OCI-LY1 (cell line): ENCODE data around the gene ADGRL1.

ENCODE experiments used
- H2AFZ ChIP-seq: fragments of 200-600 bp; sonication (generic), shearing (Covaris generic); 2 replicates; pipeline ENCODE4 v1.6.0; 2014; ENCODE audit warnings: antibody characterized with exemption, mild to moderate bottlenecking, low read length
- H3F3A ChIP-seq: fragments of 200-600 bp; sonication (generic), shearing (Covaris generic); 2 replicates; pipeline ENCODE4 v1.6.0; 2014; ENCODE audit warnings: mild to moderate bottlenecking, antibody characterized with exemption, low read length, moderate library complexity; ENCODE audit not compliant: insufficient read depth
- H3K27ac ChIP-seq: fragments of 200-600 bp; sonication (generic); 2 replicates; pipeline ENCODE4 v1.5.1; 2014; ENCODE audit warnings: low read length, mixed run types, mild to moderate bottlenecking, low read depth; ENCODE audit not compliant: poor library complexity, severe bottlenecking
- H3K27me3 ChIP-seq: fragments of 200-600 bp; sonication (generic); 2 replicates; pipeline ENCODE4 v1.6.0; 2014; ENCODE audit warnings: antibody characterized with exemption, mild to moderate bottlenecking, low read length, moderate library complexity; ENCODE audit not compliant: insufficient read depth
- H3K36me3 ChIP-seq: fragments of 200-600 bp; sonication (generic); 2 replicates; pipeline ENCODE4 v1.6.1; 2014; ENCODE audit warnings: mild to moderate bottlenecking, antibody characterized with exemption, low read length, moderate library complexity, mixed read lengths; ENCODE audit not compliant: insufficient read depth
- H3K4me1 ChIP-seq: fragments of 200-600 bp; sonication (generic); 2 replicates; pipeline ENCODE4 v1.5.1; 2014; ENCODE audit warnings: mild to moderate bottlenecking, low read length, moderate library complexity; ENCODE audit not compliant: insufficient read depth, severe bottlenecking
- H3K4me2 ChIP-seq: fragments of 200-600 bp; sonication (generic), shearing (Covaris generic); 2 replicates; pipeline ENCODE4 v1.6.1; 2014; ENCODE audit warnings: low read length
- H3K4me3 ChIP-seq: fragments of 200-600 bp; sonication (generic); 2 replicates; pipeline ENCODE4 v1.5.1; 2014; ENCODE audit warnings: low read length, low read depth, mild to moderate bottlenecking, mixed read lengths; ENCODE audit not compliant: poor library complexity, severe bottlenecking
- H3K79me2 ChIP-seq: fragments of 200-600 bp; shearing (Covaris generic); 2 replicates; pipeline ENCODE4 v1.6.1; 2016; ENCODE audit warnings: mixed run types, low read length, mixed read lengths; ENCODE audit not compliant: insufficient read depth
- H3K9ac ChIP-seq: fragments of 200-600 bp; sonication (generic), shearing (Covaris generic); 2 replicates; pipeline ENCODE4 v1.6.1; 2014; ENCODE audit warnings: mild to moderate bottlenecking, low read length, mixed read lengths
- H3K9me2 ChIP-seq: fragments of 200-600 bp; sonication (generic), shearing (Covaris generic); 2 replicates; pipeline ENCODE4 v1.6.1; 2014; ENCODE audit warnings: low read depth, mild to moderate bottlenecking, low read length, mixed read lengths
- H3K9me3 ChIP-seq: fragments of 200-600 bp; shearing (Covaris generic); 2 replicates; pipeline ENCODE4 v1.6.1; 2014; ENCODE audit warnings: low read length, mixed read lengths
- H4K20me1 ChIP-seq: fragments of 200-600 bp; sonication (generic), shearing (Covaris generic); 2 replicates; pipeline ENCODE4 v1.6.0; 2016; ENCODE audit warnings: mild to moderate bottlenecking, low read length; ENCODE audit not compliant: insufficient read depth
- EZH2 ChIP-seq: fragments of 200-600 bp; sonication (generic), shearing (Covaris generic); IDR thresholded peaks from 2 replicates; pipeline ENCODE4 v1.8.0; 2017; ENCODE audit warnings: borderline replicate concordance, mixed run types, mild to moderate bottlenecking, antibody characterized with exemption, low read length, moderate library complexity, mixed read lengths
- TF ChIP-seq, protein P1 (sequence below): fragments of 200-600 bp; sonication (generic), shearing (Covaris generic); IDR thresholded peaks from 2 replicates; pipeline ENCODE4 v1.5.1; 2017; ENCODE audit warnings: mild to moderate bottlenecking, antibody characterized with exemption, low read length, moderate library complexity, mixed read lengths

ADGRL1 gene

DNA sequence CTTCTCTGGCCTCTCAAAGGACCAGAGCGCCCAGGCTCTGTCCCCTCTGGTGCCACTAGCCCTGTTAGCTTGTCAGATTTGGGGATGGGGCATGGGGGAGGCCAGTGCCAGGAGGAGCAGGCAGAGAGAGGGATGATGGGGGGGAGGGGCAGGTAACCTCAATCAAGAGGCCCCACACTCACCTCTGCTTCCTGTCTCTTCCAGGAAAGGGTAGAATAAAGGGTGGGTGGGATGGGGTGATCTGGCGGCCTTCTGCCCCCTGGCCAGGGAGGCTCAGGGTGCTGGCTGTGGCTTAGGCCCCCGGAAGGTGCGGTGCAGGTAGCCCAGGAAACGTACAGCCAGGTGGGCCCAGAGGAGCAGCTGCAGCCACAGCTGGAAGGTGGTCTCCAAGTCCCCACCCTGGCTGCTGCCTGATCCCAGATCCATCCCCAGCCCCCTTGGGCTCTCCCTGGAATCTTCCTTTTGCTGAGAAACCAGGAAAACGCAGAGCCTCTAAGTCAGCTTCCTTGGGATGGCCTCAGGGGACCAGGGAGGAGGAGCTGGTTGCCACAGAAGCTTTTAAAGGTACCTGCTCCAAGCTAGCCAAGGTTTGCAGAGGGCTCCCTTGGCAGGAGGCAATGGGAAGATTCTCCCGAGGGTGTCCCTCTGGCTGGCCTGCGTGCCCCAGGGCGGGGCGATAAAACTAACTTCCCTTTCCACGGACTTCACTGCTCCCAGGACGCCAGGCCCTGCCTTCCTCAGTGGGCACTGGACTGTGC, 93.7 kb downstream of the ADGRL1 start:
- no peaks in the 10 kb centered on the region for H3K9me2 ChIP-seq
- no peak overlapping the region for H3K4me3 ChIP-seq
- no peak overlapping the region for H3K4me2 ChIP-seq
- H4K20me1 ChIP-seq = no peaks in the 10 kb centered on the region
- no peak overlapping the region; the same call in 1 of the 2 replicates for H3K9ac ChIP-seq
- H3K79me2 ChIP-seq = no peaks in the 10 kb centered on the region
- H3K27ac ChIP-seq = no peak overlapping the region
- H3K9me3 ChIP-seq = no peaks in the 10 kb centered on the region
- H3F3A ChIP-seq = no peaks in the 10 kb centered on the region
- TF ChIP-seq, protein P1, sequence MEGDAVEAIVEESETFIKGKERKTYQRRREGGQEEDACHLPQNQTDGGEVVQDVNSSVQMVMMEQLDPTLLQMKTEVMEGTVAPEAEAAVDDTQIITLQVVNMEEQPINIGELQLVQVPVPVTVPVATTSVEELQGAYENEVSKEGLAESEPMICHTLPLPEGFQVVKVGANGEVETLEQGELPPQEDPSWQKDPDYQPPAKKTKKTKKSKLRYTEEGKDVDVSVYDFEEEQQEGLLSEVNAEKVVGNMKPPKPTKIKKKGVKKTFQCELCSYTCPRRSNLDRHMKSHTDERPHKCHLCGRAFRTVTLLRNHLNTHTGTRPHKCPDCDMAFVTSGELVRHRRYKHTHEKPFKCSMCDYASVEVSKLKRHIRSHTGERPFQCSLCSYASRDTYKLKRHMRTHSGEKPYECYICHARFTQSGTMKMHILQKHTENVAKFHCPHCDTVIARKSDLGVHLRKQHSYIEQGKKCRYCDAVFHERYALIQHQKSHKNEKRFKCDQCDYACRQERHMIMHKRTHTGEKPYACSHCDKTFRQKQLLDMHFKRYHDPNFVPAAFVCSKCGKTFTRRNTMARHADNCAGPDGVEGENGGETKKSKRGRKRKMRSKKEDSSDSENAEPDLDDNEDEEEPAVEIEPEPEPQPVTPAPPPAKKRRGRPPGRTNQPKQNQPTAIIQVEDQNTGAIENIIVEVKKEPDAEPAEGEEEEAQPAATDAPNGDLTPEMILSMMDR = no peak
- H2AFZ ChIP-seq = no peak overlapping the region
- H3K27me3 ChIP-seq = no peaks in the 10 kb centered on the region
- H3K4me1 ChIP-seq = peaks cover 42% of the 10 kb centered on the region
- no peaks in the 10 kb centered on the region for H3K36me3 ChIP-seq

DNA sequence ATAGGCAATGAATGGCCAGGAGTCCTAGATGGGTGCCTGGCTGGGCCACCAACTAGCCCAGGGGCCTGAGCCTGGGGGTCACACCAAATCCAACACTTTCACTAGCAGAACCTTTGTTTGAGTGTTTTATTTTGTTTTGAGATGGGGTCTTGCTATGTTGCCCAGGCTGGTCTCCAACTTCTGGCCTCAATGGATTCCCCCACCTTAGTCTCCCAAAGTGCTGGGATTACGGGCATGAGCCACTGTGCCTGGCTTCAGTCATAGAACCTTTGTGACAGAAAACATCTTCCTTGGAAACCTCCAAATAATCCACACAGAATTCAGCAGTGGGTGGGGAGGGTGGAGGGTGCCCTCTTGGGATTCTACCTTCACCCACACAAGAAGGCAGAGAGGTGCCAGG, 94.5 kb downstream of the ADGRL1 start:
- Histone ChIP-seq H3K4me1 (peaks cover 35% of the 10 kb centered on the region), H2AFZ (no peak overlapping the region), H3K27me3 (no peaks in the 10 kb centered on the region), H3F3A (no peaks in the 10 kb centered on the region), H3K36me3 (no peaks in the 10 kb centered on the region), H3K27ac (no peak overlapping the region), H3K79me2 (no peaks in the 10 kb centered on the region), H3K9ac (no peak overlapping the region), H4K20me1 (no peaks in the 10 kb centered on the region), H3K4me3 (no peak overlapping the region), H3K4me2 (no peak overlapping the region), H3K9me3 (no peaks in the 10 kb centered on the region), H3K9me2 (no peaks in the 10 kb centered on the region)
- TF ChIP-seq EZH2 = no peak
- TF ChIP-seq, protein P1 = no peak

DNA sequence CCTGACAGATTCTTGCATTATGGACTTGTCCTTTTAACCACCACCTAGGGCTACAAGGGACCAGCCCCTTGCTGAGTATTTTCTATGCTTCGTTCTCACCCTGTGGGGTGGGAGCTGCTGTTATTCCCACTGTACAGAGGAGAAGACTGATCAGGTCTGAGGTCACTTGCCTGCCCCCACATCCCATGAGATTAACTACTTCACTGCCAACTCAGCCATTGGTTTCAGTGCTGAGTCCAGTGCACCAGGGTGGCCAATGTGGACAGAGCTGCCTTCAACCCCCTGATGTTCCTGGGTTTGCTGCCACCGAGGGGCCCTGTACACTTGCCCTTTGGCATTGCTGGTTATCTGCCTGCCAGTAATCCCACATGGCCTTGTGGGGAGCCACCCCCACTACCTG, 95.3 kb downstream of the ADGRL1 start:
- no peaks in the 10 kb centered on the region for H3K79me2 ChIP-seq
- no peaks in the 10 kb centered on the region for H4K20me1 ChIP-seq
- no peak for TF ChIP-seq EZH2
- TF ChIP-seq, protein P1 = no peak
- H3K9me3 ChIP-seq = no peaks in the 10 kb centered on the region
- no peaks in the 10 kb centered on the region for H3K27me3 ChIP-seq
- H3F3A ChIP-seq = no peaks in the 10 kb centered on the region
- H2AFZ ChIP-seq = no peak overlapping the region
- H3K9me2 ChIP-seq = no peaks in the 10 kb centered on the region
- H3K9ac ChIP-seq = no peak overlapping the region
- H3K4me2 ChIP-seq = no peak overlapping the region
- H3K27ac ChIP-seq = no peak overlapping the region
- H3K4me3 ChIP-seq = no peak overlapping the region
- H3K4me1 ChIP-seq = peaks cover 26% of the 10 kb centered on the region
- peaks cover 2% of the 10 kb centered on the region; the same call in 1 of the 2 replicates for H3K36me3 ChIP-seq
